Stimulated activated CD4-positive, alpha-beta T cell treated with anti-CD3 and anti-CD28 coated beads, Interleukin-1b, Interleukin-23, amount 100 ng/mL, for 1 hour (primary cell): ENCODE measurements around the gene RNF220.
"Not testable (repeated sequence)": the region's sequence is repeated elsewhere in the genome, so short reads cannot be mapped to it uniquely, and the experiment has no call there.

Experiments
- DNase-seq, 2 donors: peaks; one replicate each; pipeline ENCODE4 v3.0.0-alpha.2; 2020; ENCODE audit warnings: low read depth in 2 of 2

RNF220 gene

DNA sequence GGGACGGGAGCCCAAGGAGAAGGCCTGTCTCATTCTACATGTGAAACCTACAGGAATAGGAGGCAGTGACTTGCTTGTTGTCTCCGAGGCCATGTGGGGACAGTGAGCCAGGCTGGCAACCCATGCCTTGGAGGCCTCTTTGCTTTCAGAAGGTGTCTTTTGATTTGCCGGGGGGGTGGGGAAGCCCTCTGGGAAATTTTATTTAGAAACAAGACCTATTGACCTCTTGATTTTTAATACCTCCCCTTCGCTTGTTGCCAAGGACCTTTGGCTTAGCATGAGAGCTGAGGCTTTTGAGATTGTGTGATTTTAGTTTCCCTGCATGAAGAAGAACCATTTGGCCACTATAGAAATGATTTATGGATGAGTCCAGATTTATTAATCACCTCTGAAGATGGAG lies 273.6 kb downstream of the RNF220 start:
- DNase-seq = no peak

DNA sequence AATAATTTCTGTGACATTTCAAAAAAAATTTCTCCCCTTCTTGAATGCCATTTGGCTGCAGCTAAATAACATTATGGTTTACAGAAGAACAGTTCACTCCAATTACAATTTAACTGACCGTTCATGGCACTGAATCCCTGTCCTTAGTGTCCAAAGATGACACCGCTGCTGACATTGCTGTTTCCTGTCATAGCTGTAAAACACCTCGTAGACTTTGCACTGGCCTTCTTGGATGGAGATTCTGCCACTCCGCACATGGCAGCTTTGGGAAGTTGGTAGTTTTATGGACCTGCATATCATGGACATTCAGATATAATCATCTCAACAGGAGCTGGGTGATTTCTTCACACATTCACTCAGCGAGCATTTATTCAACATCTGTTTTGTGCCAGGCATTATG lies 274.4 kb downstream of the RNF220 start:
- no peak for DNase-seq

DNA sequence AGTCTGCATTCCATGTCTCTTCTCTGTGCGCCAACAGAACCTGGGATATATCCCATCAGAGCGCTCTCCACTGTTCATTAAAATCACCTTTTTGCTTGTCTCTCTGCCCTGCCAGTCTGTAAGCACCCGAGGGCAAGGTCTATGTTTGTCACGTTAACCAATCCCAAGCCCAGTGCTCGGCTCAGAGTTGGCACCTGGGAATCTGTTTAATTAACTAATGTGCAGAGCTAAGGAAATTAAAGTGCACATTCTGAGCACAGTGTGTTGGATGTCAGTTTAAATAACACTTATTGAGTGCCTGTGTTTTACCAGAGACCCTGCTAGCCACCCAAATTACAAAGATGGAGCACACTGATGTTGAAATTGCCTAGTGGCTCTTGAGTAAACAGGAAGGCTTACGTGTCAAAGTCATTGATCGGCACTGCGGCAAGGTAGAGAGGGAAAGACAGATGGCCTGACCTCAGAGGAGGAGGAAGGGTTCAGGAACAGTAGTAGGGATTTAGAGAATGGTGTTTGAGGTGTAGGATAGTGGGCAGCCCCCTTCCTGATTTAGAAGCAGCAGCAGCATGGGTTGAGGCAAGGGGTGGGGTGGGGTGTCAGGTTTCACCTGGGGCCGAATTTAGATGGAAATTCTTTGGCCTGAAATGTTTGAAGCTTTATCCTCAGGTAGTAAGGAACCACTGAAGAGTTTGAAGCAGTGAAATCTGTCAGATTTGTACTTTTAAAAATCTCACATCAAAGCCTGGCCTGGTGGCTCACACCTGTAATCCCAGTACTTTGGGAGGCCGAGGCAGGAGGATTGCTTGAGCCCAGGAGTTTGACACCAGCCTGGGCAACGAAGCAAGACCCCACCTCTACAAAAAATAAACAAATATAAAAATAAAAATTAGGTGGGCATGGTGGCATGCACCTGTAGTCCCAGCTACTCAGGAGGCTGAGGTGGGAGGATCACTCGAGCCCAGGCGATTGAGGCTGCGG lies 277.1 kb downstream of the RNF220 start:
- DNase-seq = no peak

DNA sequence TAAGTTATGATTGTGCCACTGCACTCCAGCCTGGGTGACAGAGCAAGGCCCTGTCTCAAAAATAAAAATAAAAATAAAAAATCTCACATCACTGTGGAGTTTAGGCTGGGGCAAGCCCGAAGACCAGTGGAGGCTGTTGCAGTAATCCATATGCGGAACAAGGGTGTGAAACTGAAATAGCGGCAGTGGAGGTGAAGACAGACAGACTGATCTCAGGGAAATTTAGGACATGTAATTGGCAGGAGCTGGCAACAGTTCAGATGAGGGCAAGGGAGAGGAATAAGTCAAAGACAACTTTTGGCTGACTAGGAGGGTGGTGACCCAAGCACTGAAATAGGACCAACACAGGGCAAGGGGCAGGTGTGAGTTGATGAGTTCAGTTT lies 277.8 kb downstream of the RNF220 start:
- DNase-seq = no peak

DNA sequence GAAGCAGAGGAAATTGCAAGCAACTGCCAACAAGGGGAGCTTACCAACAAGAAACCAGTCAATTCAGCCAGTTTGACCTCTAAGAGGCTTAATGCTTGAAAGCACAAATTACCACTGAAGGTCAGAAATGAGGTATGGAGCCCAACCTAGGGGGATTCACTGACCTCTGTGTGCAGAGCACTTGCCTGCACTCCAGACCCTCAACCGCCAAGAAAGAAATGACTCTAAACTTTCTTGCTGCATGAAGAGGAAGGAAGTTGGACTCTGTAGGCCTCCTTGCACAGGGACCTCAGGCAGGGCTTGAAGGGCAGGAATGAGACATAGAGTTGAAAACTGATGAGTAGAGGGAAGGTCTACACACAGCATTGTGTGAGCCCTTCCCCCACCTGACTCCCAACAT lies 279.5 kb downstream of the RNF220 start:
- DNase-seq = no peak

DNA sequence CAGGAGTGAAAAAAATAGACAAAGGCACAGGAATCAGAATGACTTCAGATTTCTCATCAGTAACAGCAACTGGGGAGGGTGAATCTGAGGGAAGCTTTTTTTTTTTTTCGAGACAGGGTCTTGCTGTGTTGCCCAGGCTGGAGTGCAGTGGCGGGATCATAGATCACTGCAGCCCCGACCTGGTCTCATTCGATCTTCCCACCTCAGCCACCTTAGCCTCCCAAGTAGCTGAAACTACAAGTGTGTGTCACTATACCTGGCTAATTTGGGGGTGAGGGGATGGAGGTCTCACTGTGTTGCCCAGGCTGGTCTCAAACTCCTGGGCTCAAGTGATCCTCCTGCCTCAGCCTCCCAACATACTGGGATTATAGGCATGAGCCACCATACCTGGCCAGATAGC lies 280.2 kb downstream of the RNF220 start:
- no peak for DNase-seq

DNA sequence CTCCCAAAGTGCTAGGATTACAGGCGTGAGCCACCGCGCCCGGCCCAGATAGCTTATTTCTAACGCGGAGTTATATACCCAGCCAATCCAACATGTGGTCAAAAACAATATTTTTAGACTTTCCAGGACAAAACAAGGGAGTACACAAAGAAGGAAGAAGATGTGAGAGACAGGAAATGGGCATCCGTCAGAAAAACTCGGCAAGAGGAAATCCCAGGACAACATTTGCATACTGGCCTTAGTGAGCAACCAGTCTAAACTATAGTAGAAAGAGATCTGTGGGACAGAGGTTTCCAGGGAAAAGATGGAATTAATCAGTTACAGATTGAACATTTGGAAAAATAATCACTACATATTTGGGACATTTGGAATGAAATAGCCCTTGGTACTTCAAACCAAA lies 280.8 kb downstream of the RNF220 start:
- no peak for DNase-seq

DNA sequence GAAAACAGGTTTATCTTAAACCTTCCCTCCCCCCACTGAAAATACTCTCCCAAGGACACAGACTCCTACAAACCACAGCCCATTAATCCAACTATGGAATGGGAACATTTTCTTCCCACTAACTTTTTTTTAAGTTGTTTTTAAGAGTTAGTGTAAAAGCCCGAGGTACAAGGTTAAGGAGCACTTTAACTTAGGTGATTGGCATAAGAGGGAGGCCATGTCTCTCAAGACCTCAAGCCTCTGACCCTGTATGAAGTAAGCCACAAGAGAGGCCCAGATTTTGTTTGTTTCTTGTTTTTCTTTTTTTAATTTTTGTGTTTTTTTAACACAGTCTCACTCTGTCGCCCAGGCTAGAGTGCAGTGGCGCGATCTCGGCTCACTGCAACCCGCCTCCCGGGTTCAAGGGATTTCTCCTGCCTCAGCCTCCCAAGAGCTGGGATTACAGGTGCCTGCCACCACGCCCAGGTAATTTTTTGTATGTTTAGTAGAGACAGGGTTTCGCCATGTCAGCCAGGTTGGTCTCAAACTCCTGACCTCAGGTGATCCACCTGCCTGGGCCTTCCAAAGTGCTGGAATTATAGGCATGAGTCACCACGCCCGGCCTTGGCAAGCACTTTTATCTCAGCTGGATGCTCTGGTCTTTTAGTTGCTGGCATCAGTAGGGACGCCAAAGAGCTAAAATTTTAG lies 283.8 kb downstream of the RNF220 start:
- DNase-seq = no peak

DNA sequence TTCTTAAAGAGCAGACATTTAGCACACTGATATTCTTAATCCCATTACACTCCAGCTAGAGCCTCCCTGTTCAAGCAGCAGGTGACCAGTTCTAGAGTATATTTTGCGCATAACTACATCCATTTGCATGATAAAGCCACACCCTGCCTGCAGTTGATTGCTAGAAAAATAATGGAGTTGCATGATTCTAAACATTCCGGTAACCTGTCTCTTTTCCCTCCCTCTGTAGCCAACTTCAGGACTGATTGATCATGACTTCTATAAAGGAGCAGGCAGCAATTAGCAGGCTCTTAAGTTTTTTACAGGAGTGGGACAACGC lies 284.4 kb downstream of the RNF220 start:
- DNase-seq = no peak

DNA sequence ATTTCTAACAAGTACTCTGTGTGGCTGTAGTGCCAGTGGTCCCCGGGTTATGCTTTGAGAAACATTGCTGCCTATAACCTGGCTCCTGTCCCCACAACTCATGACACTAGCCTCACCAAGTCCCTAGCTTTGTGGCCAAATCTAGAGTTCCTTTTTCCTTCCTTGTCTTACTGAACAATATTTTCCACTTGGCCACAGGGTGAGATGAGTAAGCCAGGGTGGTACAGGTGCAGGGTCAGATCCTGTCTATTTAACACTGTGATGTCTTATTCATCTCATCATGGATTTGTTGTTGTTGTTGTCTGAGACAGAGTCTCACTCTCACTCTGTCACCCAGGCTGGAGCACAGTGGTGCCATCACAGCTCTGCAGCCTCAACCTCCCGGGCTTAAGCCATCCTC lies 288.1 kb downstream of the RNF220 start:
- DNase-seq = no peak

DNA sequence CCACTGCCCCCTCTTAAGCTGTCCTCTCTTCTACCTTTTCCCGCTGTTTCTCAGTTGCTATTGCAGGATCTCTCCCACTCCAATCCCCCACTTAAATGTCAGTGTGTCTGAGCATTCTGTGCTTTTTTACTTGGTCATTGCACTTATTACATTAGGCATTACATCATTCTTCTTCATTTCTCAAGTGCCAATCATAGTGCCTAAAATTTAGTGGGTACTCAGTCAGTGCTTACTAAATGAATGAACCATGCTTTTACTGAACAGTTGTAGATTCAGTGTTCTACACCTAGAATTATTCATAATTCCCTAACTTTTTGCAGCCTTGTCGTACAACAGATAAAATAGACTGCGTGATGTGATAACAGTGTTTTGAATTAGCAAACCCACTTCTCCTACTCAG lies 288.8 kb downstream of the RNF220 start:
- DNase-seq = no peak

DNA sequence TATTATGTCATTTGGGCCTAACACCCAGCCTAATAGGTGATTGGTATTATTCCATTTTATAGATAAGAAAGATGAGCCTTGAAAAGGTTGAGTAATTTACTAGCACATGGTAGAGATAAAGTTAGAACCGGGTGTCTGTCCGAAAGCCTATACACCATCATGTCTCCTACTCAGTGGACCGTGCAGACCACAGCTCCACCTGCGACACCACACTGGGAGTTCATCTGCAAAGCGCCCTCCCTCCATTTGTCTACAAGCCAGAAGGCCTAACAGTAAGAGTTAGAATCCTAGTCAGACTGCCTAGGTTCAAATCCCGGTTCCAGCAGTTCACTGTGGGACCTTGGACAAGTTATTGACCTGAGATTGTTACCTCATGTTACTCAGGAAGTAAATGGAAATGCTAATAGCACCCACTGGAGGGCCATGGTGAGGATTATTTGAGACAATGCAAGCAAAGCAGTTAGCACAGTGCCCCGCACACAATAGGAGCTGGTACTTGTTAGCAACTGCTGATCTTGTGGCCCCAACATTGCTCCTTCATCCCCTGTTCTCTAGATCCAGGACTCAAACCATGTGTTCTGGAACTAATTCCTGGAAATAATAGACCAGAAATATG lies 289.9 kb downstream of the RNF220 start:
- no peak for DNase-seq

DNA sequence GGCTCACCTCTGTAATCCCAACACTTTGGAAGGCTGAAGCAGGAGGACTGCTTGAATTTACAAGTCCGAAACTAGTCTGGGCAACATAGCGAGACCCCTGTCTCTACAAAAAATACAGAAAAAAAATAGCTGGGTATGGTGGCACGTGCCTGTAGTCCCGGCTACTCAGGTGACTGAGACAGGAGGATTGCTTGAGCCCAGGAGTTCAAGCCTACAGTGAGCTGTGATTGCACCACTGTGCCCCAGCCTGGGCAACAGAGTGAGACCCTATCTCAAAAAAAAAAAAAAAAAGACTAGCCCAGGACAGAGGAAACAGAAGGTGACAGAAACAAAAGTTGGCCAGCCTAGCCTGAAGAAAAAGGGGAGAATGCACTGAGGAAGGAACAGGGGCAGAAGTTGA lies 290.6 kb downstream of the RNF220 start:
- no peak for DNase-seq

DNA sequence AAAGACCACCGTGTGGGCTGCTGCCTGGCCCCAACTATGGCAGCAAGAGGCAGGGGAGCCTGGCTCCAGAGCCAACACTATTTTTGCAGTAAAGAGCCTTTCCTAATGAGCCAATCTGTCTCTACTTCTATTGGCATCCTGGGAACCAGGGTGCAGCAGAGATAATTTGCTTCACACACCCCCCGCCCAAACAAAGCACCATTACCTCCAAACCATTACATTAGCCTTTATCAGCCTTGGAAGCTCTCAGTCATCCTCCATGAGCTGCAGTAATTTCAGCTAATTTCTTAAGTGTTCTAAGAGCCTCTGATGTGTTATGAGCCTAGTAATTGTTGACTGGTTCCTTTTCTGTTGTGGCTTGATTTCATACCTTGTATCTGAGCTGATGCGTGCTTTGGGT lies 291.0 kb downstream of the RNF220 start:
- DNase-seq = no peak

DNA sequence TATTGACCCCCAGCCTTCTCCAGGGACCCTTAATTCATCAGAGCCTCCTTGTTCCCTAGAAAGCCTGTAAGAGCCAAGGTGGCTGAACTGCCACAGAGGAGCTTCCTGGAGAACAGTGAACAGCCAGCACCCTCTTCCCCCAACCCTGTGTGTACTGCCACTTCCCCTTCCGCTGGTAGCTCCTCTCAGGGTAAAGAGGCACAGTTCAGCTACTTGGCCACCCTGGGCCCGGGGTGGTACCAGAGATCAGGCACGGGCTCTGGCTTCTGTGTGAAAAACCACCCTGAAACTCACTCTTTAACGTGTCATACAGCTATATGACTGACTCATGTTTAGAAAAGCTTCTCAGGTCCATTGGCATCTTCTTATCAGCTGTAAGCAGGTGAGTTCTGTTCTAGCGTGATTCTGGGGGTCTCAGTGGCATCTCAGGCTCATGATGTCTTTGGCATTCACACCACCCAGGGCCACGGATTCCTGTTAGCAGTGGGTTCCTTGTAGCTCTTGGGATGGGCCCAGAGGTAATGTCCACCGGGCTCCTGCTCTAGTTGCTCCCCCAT lies 291.8 kb downstream of the RNF220 start:
- no peak for DNase-seq

DNA sequence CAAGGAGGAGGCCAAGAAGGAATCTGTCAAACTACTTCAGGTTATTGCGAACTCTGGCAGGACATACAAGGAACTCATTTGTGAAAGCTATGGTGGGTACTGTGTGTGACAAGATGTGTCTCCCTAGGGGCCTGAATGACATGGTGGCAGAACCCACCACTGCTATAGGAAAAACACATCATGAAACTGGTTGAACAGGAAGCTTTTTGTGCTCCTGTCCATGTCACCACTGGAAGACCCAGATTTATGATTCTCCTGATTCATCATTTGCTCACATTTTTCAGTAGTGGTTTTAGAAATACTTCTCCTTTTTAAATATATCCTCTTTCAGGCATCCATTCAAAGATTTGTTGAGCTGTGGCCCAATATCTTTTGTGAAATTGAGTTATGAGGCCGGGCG lies 293.1 kb downstream of the RNF220 start:
- DNase-seq = no peak

DNA sequence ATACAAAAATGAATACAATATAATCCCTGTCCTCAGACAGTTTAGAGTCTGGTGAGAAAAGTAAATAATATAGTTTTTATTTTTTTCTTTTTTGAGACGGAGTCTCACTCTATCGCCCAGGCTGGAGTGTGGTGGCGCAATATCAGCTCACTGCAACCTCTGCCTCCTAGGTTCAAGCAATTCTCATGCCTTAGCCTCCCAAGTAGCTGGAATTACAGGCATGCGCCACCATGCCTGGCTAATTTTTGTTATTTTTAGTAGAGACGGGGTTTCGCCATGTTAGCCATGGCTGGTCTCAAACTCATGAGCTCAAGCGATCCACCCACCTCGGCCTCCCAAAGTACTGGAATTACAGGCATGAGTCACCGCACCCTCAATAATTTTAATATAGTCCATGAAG lies 294.3 kb downstream of the RNF220 start:
- not testable (repeated sequence) for DNase-seq

DNA sequence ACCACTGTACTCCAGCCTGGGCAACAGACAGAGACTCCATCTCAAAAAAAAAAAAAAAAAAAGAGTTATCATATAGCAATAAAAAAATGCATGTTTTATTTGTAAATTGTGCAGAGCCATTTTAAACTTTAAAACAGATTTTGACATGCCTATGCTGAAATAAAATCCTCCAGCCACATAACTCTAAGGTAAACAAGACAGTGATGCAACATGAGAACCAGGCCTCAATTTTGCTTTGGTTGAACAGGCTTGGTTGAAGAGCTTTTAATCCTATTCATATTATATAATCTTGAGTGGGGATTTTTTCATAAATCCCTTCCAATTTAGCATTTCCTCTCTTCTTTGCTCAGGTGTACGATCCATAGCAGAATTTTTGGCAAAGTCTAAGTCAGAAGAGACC lies 295.5 kb downstream of the RNF220 start:
- DNase-seq = no peak

DNA sequence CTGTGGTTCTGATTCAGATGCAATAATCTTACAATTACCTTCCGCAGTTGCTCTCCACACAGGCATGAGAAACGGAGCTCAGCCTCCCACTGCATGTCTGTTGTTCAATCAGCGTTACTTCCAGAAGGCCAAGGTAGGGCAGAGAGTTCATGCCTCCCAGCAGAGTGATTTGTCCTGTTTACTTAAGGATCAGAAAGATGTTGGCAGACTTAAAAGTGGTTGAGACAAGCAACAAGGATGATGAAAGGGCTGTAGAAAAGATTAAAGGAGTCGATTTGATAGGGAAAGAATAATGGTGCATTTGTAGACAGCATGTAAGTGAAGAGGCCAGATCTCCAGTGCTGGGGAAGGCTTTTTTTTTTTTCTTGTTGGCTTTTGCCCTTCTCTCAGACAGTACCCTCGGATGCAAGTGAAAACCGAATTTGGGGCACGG lies 296.1 kb downstream of the RNF220 start:
- DNase-seq = no peak
